GM12892 (cell line): Measurements from ENCODE around the gene UCP1.

Experiments used
- DNase-seq: peaks from one replicate; pipeline ENCODE4 v3.0.0; 2011; ENCODE audit not compliant: insufficient read length
- FAIRE-seq: peaks from 2 replicates; lab custom pipeline; 2011; peaks lifted over from hg19 to GRCh38; lab: Jason Lieb, UNC
- POLR2A ChIP-seq: IDR thresholded peaks from 2 replicates; pipeline ENCODE4 v1.6.1; 2011; ENCODE audit warnings: low read depth, low read length, control low read depth
- POLR2AphosphoS5 ChIP-seq: IDR thresholded peaks from 2 replicates; pipeline ENCODE4 v1.6.1; 2011; ENCODE audit warnings: low read depth, low read length, control low read depth
- TAF1 ChIP-seq: IDR thresholded peaks from 2 replicates; pipeline ENCODE4 v1.6.1; 2011; ENCODE audit warnings: low read depth, mild to moderate bottlenecking, control low read depth, low read length, borderline replicate concordance

The UCP1 gene

DNA sequence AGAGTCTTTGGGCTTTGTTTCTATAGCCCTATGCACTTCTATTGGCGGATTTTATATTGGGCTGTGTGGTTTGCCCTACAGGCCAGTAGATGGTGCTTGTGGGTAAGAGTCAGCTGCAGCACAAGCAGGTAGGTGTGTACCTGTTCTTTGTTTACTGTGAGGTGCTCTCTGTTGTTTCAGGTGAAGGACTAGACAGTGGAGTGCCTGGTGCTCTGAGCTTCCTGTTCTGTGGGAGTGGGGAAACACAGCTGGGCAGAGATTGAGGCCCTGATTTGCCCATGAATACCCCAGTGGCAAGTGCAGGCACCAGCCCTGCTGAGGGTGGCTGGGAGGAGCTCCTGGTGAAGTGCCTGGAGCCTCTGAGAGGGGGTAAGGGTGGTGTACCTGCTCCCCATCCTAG is 26.3 kb upstream of the UCP1 start:
- TF ChIP-seq TAF1 = no peak
- no peak for TF ChIP-seq POLR2A
- no peak for TF ChIP-seq POLR2AphosphoS5
- no peak for DNase-seq
- no peak for FAIRE-seq

- no peak for FAIRE-seq
Observed at GRCh38 chr4:140584439-140584838, 15.7 kb upstream of the UCP1 start.

DNA sequence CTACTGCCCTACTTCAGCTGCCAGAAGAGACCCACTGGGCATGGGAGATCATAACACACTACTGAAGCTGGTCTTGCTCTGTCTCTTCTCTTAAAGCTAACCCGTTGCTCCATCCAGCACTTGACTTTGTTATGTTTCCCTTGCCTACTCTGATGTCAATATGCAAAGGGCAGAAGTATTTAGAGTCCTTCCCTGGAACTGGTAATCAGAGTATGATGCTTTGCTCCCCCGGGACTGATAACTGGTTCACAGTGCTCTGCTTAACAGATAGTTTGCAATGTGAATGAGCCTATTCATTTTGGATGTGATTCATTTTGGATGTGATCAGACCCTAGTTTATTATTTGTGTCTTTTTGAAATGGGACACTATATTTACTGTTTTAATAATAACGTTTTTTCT is 12.3 kb upstream of the UCP1 start:
- TF ChIP-seq TAF1 (no peak), POLR2A (no peak), POLR2AphosphoS5 (no peak)
- no peak for DNase-seq
- no peak for FAIRE-seq

More at GRCh38 chr4:140584439-140584838, 15.7 kb upstream of the UCP1 start:
- TF ChIP-seq TAF1 (no peak), POLR2AphosphoS5 (no peak), POLR2A (no peak)
- DNase-seq = no peak

GRCh38 chr4:140579278-140579677 is 10.5 kb upstream of the UCP1 start:
- FAIRE-seq = no peak
- TF ChIP-seq POLR2AphosphoS5 = no peak
- TF ChIP-seq TAF1 = no peak
- no peak for TF ChIP-seq POLR2A
- no peak for DNase-seq

DNA sequence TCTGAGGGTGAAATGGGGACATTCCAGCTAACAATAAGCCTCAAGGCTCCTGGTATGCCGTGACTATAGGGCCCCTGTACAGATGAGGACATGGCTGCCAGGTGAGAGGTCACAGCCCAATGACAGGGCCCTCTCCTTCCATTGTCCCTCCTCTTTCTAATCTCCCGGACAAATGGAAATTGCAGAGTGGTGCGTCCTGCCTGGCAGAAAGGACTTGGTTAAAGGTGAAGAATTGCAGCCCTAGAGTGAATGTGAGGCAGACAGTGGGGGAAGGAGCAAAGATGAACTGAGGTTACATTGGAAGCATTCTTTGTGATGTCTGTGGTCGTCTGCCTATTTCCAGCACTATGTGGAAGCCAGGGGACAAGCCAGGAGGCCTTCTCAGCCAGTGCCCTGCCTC is 6.7 kb upstream of the UCP1 start:
- no peak for TF ChIP-seq POLR2A
- TF ChIP-seq POLR2AphosphoS5 = no peak
- TF ChIP-seq TAF1 = no peak
- no peak for DNase-seq

DNA sequence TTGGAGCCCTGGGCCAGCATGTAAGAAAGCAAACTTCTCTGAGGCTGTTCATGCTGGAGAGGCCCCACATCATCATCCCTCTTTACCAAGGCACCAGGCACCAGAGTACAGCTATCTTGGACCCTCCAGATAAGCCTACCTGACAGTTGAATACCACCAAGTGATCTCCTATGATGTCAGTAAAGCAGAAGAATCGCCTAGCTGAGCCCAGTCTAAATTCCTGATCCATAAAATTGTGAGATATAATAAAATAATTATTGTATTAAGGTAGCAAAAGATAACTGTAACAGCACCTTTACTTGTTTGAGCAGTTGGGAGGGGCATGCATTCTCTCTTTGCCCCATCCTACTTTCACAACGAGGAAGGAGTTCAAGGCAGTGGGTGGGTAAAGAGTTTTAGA is 2.9 kb upstream of the UCP1 start:
- no peak for FAIRE-seq
- TF ChIP-seq TAF1 = no peak
- no peak for TF ChIP-seq POLR2A
- TF ChIP-seq POLR2AphosphoS5 = no peak
- DNase-seq = no peak

More for the DNA sequence above, 6.7 kb upstream of the UCP1 start:
- no peak for FAIRE-seq

- DNase-seq = no peak
- no peak for TF ChIP-seq TAF1
- TF ChIP-seq POLR2A = no peak
- no peak for TF ChIP-seq POLR2AphosphoS5
Observed at GRCh38 chr4:140569307-140569638, 512 bp upstream of the UCP1 start.

DNA sequence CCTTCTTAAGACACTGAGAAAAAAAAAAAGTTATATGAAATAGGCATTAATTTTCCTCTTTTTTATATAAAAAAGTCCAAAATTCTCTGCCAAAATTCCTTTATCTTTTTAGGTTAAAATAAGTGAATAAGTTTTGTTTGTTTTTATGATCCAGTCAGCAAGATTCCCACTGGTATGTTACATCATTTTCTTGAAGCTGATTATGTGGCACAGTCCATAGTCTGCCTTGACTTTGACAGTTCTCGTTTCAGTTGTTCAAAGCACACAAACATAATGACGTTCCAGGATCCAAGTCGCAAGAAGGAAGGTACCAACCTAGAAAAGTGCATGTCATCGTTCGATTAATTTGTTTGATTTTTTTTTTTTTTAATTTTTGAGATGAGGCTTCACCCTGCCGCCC is 9.1 kb downstream of the UCP1 start:
- FAIRE-seq = no peak
- DNase-seq = no peak
- no peak for TF ChIP-seq POLR2AphosphoS5
- TF ChIP-seq TAF1 = no peak
- TF ChIP-seq POLR2A = no peak

More at GRCh38 chr4:140569307-140569638, 512 bp upstream of the UCP1 start:
- no peak for FAIRE-seq

GRCh38 chr4:140557831-140558435 is 10.8 kb downstream of the UCP1 start:
- DNase-seq (no peak), FAIRE-seq (peak; percentile 24)
- TF ChIP-seq POLR2A = no peak
- no peak for TF ChIP-seq POLR2AphosphoS5
- TF ChIP-seq TAF1 = no peak

DNA sequence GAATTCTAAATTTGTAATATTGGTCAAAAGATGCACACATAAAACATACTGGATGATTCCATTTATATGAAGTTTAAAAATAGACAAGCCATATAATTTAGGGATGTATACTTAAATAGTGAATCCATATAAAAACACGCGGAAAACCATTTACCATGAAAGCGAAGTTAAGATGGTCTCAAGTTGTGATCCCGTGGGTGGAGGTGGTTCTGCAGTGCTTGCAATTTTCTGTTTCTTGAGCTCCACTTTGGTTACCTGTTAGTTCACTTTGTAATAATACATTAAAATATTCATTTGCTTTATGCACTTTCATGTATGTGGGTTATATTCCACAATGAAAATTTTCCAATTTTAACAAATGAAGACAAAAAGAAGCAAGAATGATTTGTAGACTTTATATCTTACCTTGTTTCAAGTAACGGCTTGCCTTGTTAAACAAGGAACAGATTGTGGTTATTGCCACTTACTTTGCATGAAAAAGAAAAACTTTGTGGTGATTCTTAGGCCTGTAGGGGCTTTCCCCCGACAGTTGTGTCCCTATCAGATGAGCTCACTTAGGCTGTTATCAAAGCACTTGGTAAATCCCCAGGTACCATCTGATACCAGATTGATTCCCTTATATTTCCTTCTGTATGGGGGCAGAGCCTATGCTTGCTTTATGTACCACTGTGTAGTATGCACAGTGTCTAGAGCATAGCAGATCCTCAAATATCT is 12.2 kb downstream of the UCP1 start:
- FAIRE-seq (no peak), DNase-seq (no peak)
- TF ChIP-seq POLR2AphosphoS5 (no peak), TAF1 (no peak), POLR2A (no peak)

GRCh38 chr4:140533951-140534480 is 34.7 kb downstream of the UCP1 start:
- DNase-seq = no peak
- TF ChIP-seq POLR2AphosphoS5 = no peak
- no peak for TF ChIP-seq TAF1
- TF ChIP-seq POLR2A = no peak
- FAIRE-seq = no peak

GRCh38 chr4:140529434-140529833 is 39.3 kb downstream of the UCP1 start:
- FAIRE-seq (no peak), DNase-seq (no peak)
- TF ChIP-seq POLR2A (no peak), POLR2AphosphoS5 (no peak), TAF1 (no peak)
